Progenitor cell of endocrine pancreas (in vitro differentiated cells): ENCODE data around the gene ARHGAP26. TPM values are rescaled to one million over a fixed set of nuclear protein-coding genes. Genes with fewer than 3 reads are reported as not detected.
A peak's percentile ranks its signal among the peaks of the same experiment; 100 is the strongest.
"Not testable (repeated sequence)": the region's sequence is repeated elsewhere in the genome, so short reads cannot be mapped to it uniquely, and the experiment has no call there.

Experiments
- DNase-seq: peaks from one replicate; pipeline ENCODE4 v3.0.0; 2021; ENCODE audit warnings: low spot score; ENCODE audit not compliant: unreplicated experiment
- H3K27ac Mint-ChIP-seq: 2 replicates; pipeline ENCODE4 v1.8.0; 2021; ENCODE audit warnings: mild to moderate bottlenecking, moderate library complexity, mixed read lengths
- H3K27me3 Mint-ChIP-seq: 2 replicates; pipeline ENCODE4 v1.8.0; 2021; ENCODE audit warnings: mixed read lengths
- H3K36me3 Mint-ChIP-seq: 2 replicates; pipeline ENCODE4 v1.8.0; 2022; ENCODE audit warnings: mixed read lengths; ENCODE audit not compliant: insufficient read depth
- H3K4me1 Mint-ChIP-seq: 2 replicates; pipeline ENCODE4 v1.8.0; 2021; ENCODE audit warnings: low read depth, mixed read lengths
- H3K4me3 Mint-ChIP-seq: 2 replicates; pipeline ENCODE4 v1.8.0; 2021; ENCODE audit warnings: low read depth, mild to moderate bottlenecking, moderate library complexity, mixed read lengths
- H3K9me3 Mint-ChIP-seq: 2 replicates; pipeline ENCODE4 v1.8.0; 2021; ENCODE audit warnings: low read depth, mixed read lengths
- total RNA-seq: library from RNA; stranded (reverse); gene quantifications from 2 replicates; pipeline ENCODE4 v1.2.1, GENCODE V29; 2021
- TF ChIP-seq, protein P1 (sequence below): fragments of 200-600 bp; sonication (generic); IDR thresholded peaks from one replicate; pipeline ENCODE4 v1.5.0; 2021; ENCODE audit warnings: antibody characterized with exemption, mild to moderate bottlenecking; ENCODE audit not compliant: unreplicated experiment

The ARHGAP26 gene
- total RNA-seq, 1 donor from 2014 or later, result 21.3 TPM

DNA sequence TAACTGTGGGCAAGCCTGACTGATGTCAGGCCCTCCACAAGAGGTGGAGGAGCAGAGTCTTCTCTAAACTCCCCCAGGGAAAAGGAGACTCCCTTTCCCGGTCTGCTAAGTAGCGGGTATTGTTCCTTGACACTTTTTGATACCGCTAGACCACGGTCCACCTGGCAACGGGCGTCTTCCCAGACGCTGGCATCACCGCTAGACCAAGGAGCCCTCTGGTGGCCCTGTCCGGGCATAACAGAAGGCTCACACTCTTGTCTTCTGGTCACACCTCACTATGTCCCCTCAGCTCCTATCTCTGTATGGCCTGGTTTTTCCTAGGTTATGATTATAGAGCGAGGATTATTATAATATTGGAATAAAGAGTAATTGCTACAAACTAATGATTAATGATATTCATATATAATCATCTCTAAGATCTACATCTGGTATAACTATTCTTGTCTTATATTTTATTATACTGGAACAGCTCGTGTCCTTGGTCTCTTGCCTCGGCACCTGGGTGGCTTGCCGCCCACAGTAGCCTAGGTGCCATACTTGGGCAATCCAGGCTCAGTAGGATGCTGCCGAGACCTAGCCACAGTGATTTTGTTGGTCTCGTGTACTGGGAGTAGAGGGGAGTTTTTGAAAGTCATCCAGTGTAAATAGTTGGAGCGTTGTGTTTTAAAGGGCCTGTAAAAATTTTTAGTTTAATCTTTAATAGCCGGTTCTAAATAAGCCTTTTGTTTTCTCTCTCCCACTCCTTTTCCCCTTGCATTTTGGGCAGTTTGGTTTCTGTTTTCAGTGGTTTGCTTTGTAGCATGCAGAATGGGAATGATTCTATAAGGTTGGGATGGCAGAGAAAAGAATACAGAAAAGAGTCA lies 195.3 kb downstream of the ARHGAP26 start:
- DNase-seq, H3K27ac Mint-ChIP-seq, H3K27me3 Mint-ChIP-seq, H3K9me3 Mint-ChIP-seq, H3K36me3 Mint-ChIP-seq, H3K4me3 Mint-ChIP-seq: not testable (repeated sequence)
- peaks cover 19% of the 10 kb centered on the region for H3K4me1 Mint-ChIP-seq
- TF ChIP-seq, protein P1, sequence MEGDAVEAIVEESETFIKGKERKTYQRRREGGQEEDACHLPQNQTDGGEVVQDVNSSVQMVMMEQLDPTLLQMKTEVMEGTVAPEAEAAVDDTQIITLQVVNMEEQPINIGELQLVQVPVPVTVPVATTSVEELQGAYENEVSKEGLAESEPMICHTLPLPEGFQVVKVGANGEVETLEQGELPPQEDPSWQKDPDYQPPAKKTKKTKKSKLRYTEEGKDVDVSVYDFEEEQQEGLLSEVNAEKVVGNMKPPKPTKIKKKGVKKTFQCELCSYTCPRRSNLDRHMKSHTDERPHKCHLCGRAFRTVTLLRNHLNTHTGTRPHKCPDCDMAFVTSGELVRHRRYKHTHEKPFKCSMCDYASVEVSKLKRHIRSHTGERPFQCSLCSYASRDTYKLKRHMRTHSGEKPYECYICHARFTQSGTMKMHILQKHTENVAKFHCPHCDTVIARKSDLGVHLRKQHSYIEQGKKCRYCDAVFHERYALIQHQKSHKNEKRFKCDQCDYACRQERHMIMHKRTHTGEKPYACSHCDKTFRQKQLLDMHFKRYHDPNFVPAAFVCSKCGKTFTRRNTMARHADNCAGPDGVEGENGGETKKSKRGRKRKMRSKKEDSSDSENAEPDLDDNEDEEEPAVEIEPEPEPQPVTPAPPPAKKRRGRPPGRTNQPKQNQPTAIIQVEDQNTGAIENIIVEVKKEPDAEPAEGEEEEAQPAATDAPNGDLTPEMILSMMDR, result peak; percentile 50

DNA sequence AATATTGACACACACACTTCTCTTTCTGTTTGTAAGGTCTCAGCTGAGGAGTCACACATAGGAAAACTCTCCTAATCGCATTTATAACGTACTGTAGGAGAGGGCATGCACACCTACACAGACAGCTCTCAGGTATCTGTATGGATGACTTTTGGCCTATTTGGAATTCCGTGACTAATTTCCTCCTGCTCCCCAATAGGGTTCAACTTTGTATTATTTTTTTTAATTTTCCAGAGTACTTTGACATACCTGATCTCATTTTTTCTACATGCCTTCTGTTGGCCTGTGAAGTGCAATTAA lies 195.9 kb downstream of the ARHGAP26 start:
- Mint-ChIP-seq H3K4me1 (peaks cover 17% of the 10 kb centered on the region), H3K9me3 (peaks cover 8% of the 10 kb centered on the region), H3K36me3 (peaks cover 4% of the 10 kb centered on the region), H3K27ac (no peak overlapping the region), H3K4me3 (no peak overlapping the region), H3K27me3 (no peaks in the 10 kb centered on the region)
- TF ChIP-seq, protein P1, result no peak
- no peak for DNase-seq

DNA sequence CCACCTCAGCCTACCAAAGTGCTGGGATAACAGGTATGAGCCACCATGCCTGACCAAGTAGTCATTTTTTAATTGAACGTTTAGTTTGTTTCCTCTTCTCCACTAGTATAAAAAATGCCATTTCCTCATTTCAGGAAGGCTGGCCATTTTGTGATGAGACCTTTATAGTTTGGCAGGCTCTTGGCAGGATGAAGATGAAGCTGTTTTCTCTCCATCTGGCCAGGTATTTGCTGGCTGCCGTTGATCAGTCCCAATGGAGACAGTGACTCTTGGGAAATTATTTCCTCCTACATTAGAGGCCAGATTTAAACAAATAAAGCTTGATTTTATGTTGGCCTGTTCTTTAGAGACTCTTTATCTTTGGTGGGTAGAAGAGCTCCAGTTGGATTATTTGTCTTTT lies 199.0 kb downstream of the ARHGAP26 start:
- DNase-seq, result no peak
- Mint-ChIP-seq H3K27me3 (no peaks in the 10 kb centered on the region), H3K4me1 (peaks cover 4% of the 10 kb centered on the region), H3K9me3 (peaks cover 5% of the 10 kb centered on the region), H3K4me3 (no peak overlapping the region), H3K36me3 (peaks cover 4% of the 10 kb centered on the region), H3K27ac (no peak overlapping the region)
- TF ChIP-seq, protein P1, result no peak

DNA sequence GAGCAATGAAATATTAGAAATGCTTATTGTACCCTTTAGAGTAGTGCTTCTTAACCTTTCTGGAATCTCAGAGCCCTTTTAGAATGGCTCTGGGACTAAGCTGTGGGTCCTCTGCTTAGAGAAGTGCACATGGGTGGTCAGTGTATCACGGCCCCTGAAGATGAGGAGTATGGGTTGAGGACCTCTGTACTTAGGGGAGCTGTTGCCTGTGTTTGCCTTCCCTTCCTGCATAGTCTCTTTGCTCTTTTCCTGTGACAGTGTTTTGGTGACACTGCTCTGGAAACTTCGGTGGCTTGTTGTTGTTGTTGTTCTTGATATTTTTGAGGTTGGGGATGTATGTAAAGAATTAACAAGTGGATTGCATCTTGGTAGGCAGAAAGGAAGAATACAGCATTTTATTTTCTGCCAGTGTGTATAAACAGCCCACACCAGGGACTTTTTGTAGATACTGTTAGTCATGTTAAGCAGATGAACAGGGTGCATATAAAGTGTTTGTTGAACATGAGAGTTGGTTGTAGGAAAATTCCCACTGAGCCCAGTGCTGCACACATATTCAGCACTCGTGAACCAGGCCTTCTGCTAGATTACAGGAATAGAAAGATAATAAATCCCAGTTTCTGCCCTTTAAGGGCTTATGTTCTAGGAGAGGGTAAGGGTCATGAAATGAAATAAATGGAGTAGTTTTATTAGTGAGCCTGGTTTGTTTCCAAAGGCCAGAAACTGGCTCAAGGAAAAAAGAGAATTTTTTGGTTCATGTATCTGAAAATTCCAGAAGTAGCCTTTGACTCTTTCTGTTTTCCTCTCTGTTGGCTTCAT lies 199.7 kb downstream of the ARHGAP26 start:
- TF ChIP-seq, protein P1, result no peak
- Mint-ChIP-seq H3K27me3 (no peaks in the 10 kb centered on the region), H3K4me1 (peaks cover 4% of the 10 kb centered on the region), H3K9me3 (peaks cover under 1% of the 10 kb centered on the region), H3K27ac (no peak overlapping the region), H3K36me3 (no peaks in the 10 kb centered on the region), H3K4me3 (no peak overlapping the region)
- DNase-seq, result no peak

DNA sequence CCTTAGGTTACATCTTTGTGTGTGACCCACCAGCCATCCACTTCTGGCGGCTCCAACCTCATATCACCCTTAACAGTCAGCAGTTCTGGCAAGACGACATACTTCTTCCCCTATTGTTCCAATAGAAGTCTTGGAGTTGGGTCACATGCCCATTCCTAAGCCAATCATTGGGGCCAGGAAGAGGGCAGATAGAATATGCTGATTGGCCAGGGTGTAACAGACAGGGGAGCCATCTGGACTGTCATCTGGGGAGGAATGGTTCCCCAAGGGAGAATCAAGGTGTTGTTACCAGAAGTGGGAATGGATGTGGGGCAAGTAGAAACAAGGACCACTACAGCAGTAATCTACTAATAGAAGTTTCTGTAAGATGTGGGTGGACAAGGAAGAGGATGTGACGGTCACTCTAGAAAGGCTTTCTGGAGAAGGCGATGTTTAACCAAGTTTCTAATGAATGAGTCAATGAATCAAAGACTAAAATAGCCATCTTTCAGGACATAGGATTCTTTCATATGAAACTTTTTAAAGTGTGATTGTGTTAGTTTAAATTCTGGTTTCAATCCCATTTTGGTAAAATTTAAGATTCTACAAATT lies 200.4 kb downstream of the ARHGAP26 start:
- Mint-ChIP-seq H3K9me3 (no peaks in the 10 kb centered on the region), H3K27me3 (no peaks in the 10 kb centered on the region), H3K27ac (no peak overlapping the region), H3K4me1 (peaks cover 4% of the 10 kb centered on the region), H3K4me3 (no peak overlapping the region), H3K36me3 (no peaks in the 10 kb centered on the region)
- TF ChIP-seq, protein P1, result no peak
- DNase-seq, result no peak
